ENCODE measurements around the gene MAD1L1.

MAD1L1 gene

DNA sequence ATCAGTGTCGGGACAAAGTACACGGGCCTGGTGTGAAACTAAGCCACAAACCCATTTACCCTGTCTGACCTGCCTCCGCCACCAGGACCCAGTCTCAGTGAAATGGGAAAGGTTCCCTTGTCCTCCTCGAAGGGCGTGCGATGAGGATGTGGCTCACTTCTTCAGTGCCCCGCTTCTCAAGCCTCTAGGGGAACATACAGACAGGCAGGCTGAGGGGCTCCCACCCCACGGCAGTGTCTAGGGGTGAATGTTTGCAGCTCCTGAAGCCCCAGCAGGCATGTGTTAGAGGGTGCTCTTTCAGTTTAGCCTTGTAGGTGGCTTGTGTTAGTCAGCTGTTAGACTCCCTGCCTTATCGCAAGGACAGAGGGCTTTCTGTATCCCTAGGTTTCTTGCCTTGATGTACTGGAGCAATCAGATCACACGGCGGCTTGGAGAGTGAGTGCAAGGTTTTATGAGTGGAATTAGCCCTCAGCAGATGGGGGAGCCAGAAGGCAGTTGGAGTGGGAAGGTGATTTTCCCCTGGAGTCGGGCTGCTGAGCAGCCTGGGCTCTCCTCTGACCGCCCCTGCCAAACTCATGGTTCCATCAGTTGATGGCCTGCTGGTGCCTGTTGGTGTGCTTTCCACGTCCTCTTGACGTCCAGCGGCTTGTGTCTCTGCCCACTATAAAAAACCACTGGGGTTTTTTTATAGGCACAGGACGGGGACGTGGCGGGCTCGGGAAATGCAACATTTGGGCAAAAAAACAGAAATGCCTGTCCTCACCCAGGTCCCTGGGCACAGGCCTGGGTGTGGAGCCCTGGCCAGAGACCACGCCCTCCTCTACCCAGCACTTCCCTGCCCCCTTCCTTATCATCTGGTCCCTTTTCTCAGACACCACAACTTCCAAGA lies 10.0 kb upstream of the MAD1L1 start:
- DNase-seq (ENCODE audit: low read depth in 1 of 2, low spot score in 1 of 2): peak in 1 of 2 donors; percentile 5

DNA sequence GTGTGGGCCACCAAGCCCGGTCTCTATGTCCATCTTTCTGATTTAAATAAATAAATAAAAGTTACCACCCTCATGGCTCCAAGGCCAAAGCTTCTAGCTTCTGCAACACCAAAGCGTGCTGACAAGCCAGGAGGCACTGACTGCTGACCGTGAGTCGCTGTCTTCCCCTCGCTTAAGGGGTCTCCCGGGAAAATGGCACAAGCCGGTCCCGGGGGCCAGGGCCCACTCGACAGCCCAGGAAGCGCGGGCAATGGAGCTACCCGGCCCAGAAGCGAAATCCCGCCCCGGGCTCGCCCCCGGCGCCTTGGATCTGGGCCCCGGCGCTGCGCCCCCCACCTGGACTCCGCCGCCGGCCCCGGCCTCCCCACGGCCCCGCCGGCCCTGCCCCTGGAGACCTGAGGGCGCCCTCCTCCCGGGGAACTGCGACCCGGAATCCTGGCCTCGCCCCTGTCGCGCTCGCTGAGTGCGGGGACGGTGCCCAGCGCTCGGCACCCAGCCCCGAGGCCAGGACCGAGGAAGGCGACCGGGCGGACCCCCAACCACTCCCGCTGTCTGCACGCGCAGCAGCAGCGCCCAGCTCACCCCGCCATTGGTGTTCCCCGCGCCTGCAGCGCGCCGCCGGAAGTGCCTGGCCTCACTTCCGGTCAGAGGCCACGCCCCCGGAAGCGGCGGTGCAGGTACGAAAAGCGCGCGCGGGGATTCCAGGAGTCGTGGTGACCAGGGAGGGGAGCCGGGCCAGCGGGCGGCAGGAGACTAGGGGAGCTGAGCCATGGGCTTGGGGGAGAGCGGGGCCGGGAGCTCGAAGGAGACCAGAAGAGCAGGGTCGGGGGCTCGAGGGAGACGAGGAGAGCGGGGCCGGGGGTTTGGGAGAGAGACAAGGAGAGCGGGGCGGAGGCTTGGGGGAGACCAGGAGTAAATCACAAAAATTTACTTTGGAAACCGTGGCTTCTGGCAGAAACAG lies 9.1 kb upstream of the MAD1L1 start, which contains the start of the genes MRM2 and NUDT1:
Gene MRM2, minus strand, starts transcription at position 626 of the 961 bp plus-strand sequence. Its CDS starts 36 bp downstream, at position 590.
Gene NUDT1, plus strand, starts transcription at position 647 of the 961 bp plus-strand sequence. CDS start 2,349 bp downstream, outside the sequence.
- DNase-seq (ENCODE audit: low read depth in 1 of 2, low spot score in 1 of 2): peak; percentile 66 to 67

DNA sequence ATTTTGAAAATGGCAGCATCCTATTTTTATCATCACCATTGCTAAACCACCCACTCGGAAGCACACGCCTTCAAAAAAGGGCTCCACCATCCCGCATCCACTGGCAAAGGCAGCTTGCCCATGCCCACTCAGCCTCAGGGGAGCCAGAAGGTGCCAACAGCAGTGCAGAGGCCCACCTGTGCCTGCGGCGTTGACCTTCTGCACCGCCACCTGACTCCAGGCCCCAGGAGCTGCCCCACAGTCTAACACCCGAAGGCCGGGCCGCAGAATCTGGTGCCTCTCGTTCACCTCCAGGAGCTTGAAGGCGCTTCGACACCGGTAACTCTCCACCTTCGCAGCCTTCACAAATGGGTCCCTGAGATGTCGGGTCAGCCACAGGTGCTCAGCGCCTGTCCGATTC lies 6.5 kb upstream of the MAD1L1 start:
- DNase-seq (ENCODE audit: low read depth in 1 of 2, low spot score in 1 of 2): no peak

DNA sequence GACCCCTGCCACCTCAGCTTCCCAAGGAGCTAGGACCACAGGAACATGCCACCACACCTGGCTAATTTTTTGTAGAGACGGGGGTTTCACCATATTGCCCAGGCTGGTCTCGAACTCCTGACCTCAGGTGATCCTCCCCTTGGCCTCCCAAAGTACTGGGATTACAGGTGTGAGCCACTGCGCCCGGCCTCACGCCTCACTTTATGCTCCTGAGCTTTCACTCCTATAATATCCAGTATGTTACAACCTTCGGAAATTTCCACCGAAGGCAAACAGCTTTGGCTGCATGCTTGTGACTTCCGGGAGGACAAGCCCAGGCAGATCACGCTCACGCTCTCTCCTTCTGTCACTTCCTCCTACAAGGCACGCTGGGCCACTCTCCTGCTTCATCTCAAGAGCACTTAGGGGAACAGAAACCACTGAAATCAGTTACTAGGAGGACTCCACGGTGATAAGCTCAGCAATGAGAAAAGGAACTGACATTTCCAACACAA lies 4.4 kb upstream of the MAD1L1 start:
- DNase-seq (ENCODE audit: low read depth in 1 of 2, low spot score in 1 of 2): no peak

DNA sequence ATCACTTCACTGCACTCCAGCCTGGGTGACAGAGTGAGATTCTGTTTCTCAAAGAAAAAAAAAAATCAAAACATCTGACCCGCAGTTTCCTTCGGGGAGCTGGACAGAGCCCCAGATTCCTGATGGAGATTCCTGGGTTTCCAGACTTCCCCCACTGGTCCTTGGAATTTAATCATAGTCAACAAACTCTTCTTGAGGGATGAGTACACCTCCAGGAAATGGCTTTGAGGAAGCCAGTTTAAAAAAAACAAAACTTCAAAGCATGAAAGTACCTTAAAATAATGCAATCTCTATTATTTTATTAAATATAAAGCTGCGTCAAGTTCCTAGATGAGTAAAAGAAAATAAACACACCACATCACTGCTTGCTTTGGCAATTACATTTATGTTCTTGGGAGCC lies 1.2 kb upstream of the MAD1L1 start:
- DNase-seq (ENCODE audit: low read depth in 1 of 2, low spot score in 1 of 2): no peak

DNA sequence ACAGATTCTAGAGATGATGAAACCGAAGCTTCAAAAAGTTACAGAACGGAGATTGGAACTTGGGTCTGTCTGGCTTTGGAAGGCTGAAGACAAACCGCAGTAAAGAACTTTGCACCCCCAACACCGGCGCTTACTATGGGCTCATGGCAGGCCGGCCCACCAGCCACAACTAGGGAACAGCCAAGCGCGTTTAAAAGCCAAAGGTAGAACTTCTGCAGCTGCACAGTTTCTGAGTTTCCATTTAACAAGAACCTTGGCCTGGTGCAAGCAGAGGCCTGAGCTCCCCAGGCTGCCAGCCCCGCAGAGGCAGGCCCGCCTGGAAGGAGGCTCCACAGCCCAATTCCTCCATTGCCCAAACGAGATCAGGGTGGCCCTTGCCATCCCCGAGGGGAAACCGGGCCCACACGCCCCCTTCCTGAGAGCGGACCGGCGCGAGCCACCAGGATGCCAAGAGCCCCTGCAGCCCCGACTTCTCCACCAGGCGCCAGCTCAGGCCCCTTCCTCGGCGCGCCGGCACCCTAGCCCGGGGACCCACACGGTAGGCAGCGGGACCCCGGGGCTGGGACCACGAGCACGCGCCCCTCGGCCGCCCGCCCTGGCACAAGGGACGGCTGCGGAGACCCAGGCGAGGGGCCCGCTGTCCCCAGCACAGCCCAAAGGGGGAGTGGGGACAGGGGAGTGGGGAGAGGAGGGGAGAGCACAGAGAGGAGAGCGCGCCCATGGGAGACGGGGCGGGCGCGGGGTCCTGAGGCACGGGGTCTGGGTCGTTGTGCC lies 566 bp downstream of the MAD1L1 start:
- DNase-seq (ENCODE audit: low read depth in 1 of 2, low spot score in 1 of 2): no peak

DNA sequence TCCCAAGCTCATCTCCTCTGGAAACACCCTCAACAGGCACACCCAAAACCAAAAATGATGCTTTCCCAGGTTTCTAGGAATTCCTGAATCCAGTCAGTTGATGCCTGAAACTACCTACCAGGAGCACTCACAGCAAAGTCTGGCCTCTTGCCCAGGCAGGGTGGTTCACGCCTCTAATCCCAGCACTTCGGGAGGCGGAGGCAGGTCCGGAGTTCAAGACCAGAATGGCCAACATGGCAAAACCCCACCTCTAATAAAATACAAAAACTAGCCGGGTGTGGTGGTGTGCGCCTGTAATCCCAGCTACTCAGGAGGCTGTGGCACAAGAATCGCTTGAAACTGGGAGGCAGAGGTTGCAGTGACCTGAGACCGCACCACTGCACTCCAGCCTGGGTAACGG lies 1.9 kb downstream of the MAD1L1 start:
- DNase-seq (ENCODE audit: low read depth in 1 of 2, low spot score in 1 of 2): no peak

DNA sequence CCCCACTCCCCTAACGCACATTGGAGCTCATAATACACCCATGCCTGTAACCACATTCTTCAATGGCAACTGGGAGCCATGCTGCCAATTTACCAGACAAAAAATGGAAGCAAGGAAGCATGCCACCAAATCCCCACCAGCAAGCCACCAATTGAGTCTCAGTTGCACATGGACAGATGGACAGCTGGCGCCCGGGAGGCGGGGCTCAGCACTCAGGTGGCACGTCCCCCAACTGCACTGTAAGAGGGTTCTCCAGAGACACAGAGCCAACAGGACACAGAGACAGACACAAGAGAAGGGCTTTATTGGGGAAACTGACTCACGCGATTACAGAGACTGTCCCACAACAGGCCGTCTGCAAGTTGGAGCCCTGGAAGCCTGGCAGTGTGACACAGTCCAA lies 2.5 kb downstream of the MAD1L1 start:
- no peak for DNase-seq (ENCODE audit: low read depth in 1 of 2, low spot score in 1 of 2)

DNA sequence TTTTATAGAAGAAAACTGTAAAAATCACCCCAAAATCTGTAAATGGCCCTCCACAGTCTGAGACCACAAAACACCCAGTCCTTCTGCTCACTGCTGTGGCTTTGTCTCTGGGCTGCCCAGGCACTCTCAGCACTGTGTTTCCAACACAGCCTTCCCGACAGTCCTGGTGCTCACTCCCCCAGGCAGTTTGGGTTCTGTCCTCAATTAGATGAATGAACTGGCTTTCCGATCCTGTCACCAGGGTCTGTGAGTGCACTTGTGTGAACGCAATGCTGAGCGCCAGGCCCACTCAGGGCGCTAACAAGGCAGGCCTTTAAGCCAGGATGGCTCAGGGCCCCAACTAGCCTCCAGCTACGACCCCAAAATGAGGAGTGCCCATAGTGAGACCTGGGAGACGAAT lies 3.3 kb downstream of the MAD1L1 start:
- no peak for DNase-seq (ENCODE audit: low read depth in 1 of 2, low spot score in 1 of 2)

DNA sequence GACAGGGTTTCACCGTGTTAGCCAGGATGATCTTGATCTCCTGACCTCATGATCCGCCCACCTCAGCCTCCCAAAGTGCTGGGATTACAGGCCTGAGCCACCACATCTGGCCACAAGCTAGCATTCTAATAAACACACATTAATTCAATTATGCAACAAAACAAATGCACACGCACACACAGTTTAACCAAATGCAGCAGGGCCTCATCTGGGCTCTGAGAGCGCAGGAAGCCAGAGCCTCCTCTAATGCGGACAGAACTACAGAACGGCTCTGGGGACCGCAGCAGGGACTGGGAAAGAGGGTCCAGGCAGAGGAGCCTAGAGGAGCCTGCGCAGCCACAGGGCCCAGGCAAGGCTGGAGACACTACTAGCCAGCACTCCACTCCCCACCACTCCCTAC lies 3.8 kb downstream of the MAD1L1 start:
- DNase-seq (ENCODE audit: low read depth in 1 of 2, low spot score in 1 of 2): no peak

DNA sequence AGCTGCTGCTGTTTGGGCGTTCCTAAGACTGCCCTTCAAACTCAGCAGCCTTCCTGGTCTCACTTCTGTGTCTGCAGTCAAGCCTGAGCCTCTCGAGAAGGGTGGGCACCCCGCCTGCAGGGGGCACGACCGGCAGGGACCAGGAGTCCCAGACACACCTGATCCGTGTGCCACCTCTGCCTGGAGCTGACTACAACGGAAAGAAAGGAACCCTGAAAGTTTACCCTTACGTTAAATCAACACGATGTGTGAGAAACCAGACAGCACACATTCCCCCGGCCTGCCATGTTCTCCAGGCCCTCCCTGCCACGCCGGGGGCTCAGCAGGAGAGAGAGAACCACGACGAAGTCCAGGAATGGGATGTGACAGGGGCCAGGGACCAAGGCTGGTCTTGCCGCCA lies 5.0 kb downstream of the MAD1L1 start:
- no peak for DNase-seq (ENCODE audit: low read depth in 1 of 2, low spot score in 1 of 2)

DNA sequence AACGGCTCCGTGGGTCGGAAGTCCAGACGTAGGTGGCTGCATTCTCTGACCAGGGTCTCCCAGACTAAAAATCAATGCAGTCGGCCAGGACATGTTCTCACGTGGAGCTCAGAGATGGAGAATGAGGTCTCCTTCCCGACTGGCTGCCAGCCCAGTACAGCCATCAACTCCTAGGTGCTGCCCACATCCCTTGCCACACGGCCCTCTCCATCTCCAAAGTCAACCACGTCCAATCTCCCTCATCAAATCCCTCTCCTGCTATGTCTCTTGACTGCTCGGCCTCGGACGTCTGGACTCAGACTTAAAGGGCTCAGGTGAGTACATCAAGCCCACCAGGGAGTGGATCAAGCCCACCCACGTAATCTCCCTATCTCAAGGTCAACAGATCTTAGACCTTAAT lies 6.9 kb downstream of the MAD1L1 start:
- DNase-seq (ENCODE audit: low read depth in 1 of 2, low spot score in 1 of 2): no peak

DNA sequence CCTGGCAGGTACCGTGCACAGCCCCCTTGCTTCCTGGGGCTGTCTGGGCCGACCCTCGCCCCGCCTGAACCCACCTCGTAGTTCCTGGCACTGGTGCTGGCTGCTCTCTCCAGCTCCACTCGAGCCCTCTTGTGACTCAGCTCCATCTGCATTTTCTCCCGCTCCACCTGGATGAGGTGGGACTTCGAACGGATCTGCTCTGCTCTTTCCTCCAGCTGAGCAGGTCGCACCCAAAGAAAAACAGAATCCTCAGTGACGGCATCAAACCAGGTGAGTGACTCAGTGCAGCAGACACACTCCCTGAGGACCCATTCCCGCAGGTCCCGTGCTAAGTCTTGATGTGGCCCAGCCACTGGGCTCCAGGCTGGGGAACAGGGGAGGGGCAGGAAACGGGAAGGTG lies 7.4 kb downstream of the MAD1L1 start:
- no peak for DNase-seq (ENCODE audit: low read depth in 1 of 2, low spot score in 1 of 2)

DNA sequence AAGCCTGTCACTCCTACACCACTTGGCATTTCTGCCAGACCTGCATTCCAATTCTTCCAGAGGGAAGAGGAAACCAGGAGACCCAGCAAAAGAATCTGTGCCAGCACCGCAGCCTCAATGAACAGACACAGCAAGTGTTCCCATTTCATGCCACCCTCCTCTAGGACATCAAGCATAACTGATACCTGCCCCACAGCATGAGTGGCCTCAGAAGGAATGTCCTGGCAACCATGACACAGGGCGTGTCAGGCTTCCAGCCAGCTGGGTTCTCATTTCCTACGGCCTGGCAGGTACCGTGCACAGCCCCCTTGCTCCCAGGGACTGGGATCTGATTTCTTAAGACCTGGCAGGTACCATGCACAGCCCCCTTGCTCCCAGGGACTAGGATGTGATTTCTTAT lies 7.8 kb downstream of the MAD1L1 start:
- no peak for DNase-seq (ENCODE audit: low read depth in 1 of 2, low spot score in 1 of 2)

DNA sequence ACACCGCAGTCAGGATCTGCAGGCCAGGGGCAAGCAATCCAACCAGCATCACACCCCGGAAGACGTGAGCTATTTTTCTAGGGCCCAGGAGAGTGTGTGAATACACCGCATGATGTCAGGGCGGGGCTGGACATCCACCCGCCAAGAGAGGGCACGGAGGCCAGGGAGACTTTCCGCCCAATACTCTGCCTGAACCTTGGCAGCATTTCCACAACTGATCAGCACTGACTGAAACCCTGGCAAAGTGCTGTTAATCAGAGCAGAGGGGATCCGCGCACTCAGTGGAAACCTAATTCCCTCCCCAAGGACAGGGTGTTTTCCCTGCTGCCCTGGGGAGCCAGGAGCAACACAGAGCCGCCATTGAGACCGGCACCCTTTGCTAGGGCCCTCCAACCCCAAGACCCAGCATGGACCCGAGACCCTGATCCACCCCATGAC lies 8.2 kb downstream of the MAD1L1 start:
- DNase-seq (ENCODE audit: low read depth in 1 of 2, low spot score in 1 of 2): no peak

DNA sequence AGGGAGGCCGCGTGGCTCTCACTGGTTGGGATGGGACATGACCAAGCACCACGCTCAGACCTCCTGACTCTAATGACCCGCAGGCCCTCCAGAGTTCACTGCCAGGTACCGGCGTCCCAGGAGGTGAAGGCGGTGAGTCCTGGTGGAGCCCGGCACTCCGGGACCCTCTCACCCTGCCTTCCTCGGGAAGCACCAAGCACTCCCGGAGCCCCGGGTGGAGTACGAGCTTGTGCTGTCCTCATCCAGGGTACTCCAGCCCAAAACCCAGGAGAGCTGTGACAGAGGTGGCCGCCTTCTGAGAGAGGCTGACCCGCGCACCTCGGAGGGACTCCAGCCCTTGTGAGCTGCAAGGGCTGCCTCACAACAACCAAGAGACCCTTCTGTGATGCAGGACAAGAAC lies 9.4 kb downstream of the MAD1L1 start:
- no peak for DNase-seq (ENCODE audit: low read depth in 1 of 2, low spot score in 1 of 2)

DNA sequence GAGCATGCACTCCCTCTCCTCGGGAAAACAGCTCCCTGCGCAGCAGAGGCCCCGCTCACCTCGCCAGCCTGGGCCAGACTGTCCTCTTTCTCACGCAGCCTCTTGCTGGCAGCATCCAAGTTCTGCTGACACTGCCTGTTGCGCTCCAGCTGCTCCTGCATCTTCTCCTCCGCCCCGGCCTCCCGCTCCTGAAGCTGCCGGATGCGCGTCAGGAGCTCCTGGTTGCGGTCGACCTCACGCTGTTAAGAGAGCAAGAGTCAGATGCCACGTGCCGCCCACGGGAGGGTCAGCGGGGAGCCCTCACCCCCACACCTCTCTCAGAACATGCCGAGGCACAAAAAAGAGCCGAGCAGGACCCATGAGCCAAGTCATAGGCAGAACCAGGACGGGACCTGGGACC lies 10.2 kb downstream of the MAD1L1 start:
- DNase-seq (ENCODE audit: low read depth in 1 of 2, low spot score in 1 of 2): no peak

DNA sequence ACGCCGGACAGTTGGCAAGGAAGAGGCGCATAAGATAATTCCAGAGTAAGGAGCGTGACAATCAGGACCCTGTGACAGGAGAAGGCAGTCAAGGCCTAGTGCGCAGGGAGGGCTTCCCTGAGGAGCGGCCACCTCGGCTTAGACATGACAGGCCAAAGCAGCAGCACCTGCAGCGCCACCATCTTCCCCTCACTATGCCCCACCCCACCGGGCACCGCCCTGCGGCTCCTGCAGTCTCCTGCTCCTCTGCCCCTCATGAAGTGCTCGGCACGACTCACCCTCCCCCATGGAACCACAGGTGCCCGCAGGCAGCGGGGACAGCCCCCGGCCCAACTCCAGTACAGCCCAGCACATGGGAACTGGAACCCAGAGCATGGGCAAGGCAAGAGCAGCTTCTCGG lies 11.8 kb downstream of the MAD1L1 start:
- DNase-seq (ENCODE audit: low read depth in 1 of 2, low spot score in 1 of 2): no peak

DNA sequence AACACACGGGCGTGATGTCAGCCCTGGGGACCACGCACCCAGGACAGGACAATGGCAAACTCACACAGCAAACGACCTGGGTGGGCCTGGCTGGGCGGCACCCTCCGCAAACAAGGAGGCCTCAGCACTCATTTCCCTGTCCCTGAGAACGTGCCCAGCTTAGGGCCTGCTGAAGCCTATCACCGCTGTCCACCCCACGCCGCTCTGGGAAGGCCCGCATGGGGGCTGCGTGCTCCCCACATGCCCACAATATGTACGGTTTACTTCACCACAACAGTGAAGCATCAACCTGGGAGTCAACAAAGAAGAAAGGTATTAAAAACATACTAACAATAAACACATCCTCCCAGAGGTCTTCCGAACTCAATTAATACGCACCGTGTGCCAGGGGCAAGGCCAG lies 12.2 kb downstream of the MAD1L1 start:
- DNase-seq (ENCODE audit: low read depth in 1 of 2, low spot score in 1 of 2): no peak

DNA sequence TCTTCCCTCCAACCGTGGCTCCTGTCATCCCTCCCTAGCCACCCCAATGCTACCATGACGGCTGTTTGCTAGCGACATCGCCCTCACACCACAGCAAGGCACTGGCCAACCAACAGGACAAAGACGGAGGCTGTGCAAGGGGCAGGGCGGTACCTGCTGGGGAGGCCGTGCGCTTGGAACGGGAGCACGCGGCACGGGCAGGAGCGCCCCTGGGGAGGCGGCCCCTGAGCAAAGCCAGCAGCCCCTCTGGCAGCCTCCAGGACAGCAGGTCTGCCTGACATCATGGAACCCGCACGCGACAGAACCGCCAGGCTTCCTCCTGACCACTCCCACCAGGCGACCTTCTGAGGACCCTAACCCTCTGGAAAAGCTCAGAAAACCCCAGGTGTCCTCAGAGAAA lies 12.7 kb downstream of the MAD1L1 start:
- no peak for DNase-seq (ENCODE audit: low read depth in 1 of 2, low spot score in 1 of 2)

DNA sequence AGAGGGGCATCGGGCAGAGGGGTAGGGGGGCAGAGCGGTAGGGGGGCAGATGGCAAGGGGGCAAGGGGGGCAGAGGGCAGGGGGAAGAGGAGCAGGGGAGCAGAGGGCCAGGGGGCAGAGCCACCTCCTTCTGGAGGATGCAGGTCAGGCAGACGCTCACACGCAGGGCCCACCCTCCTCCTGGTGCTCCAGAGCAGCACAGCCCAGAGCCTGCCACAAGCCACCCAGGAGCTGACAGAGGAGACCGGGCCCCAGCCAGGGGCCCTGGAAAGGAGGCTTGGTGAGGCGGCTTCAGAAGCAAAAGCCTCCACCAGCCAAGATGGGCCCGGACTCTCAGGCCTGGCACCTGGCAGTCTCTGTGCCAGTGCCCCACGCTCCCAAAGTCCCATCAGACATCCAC lies 13.1 kb downstream of the MAD1L1 start:
- no peak for DNase-seq (ENCODE audit: low read depth in 1 of 2, low spot score in 1 of 2)
